ENCODE data around the gene SOCS3.

DNA sequence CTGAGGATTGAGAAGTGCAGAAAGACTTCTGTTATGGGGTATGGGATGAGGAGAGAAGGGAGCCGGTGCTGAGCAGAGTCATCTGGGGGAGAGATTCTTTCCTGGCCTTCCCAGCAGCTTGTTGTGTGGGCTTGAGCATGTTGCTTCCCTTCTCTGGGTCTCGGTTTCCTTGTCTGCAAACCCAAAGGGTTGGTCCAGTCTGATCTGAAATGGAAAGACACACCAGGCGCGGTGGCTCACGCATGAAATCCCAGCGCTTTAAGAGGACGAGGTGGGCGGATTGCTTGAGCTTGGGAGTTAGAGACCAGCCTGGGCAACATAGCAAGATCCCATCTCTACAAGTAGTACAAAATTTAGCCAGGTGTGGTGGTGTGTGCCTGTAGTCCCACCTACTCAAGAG lies 6.0 kb downstream of the SOCS3 start:
- TF ChIP-seq, protein P1, sequence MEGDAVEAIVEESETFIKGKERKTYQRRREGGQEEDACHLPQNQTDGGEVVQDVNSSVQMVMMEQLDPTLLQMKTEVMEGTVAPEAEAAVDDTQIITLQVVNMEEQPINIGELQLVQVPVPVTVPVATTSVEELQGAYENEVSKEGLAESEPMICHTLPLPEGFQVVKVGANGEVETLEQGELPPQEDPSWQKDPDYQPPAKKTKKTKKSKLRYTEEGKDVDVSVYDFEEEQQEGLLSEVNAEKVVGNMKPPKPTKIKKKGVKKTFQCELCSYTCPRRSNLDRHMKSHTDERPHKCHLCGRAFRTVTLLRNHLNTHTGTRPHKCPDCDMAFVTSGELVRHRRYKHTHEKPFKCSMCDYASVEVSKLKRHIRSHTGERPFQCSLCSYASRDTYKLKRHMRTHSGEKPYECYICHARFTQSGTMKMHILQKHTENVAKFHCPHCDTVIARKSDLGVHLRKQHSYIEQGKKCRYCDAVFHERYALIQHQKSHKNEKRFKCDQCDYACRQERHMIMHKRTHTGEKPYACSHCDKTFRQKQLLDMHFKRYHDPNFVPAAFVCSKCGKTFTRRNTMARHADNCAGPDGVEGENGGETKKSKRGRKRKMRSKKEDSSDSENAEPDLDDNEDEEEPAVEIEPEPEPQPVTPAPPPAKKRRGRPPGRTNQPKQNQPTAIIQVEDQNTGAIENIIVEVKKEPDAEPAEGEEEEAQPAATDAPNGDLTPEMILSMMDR (conservative IDR thresholded peaks at IDR 0.05; ENCODE audit: low read length): no peak
- TF ChIP-seq EZH2phosphoT487 (IDR thresholded peaks at IDR 0.05; ENCODE audit: borderline replicate concordance): no peak

All from Loucy (cell line).